GM12878 (cell line): ENCODE results near the gene GALNT6. TPM values are rescaled to one million over a fixed set of nuclear protein-coding genes. Genes with fewer than 3 reads are reported as not detected.

Experiments
- ATAC-seq: fragments of 200-7000 bp; cut with Tn5 transposase; 3 replicates; pipeline ENCODE4 v1.9.1; 2020; ENCODE audit warnings: mild to moderate bottlenecking, moderate library complexity
- BruUV-seq: library from RNA; stranded (reverse); fragments of 400-500 nt; replicated peaks from 2 replicates; lab custom pipeline; 2021; lab: Mats Ljungman, UMichigan
- CTCF ChIA-PET: fragments of 300-600 bp; sonication (Branson Sonifier 250); formaldehyde crosslinking; extraction: SDS; loops from one replicate; lab custom pipeline; 2021; ENCODE audit warnings: inconsistent platforms; lab: Yijun Ruan, JAX
- POLR2A ChIA-PET: fragments of 350-600 bp; formaldehyde crosslinking; extraction: SDS; loops from one replicate; lab custom pipeline; 2021; ENCODE audit warnings: inconsistent platforms; lab: Charles Lee
- RAD21 ChIA-PET: fragments of 300-600 bp; sonication (Branson Sonifier 250); formaldehyde crosslinking; loops from one replicate; lab custom pipeline; 2023; ENCODE audit warnings: antibody characterized with exemption; ENCODE audit not compliant: unreplicated experiment; lab: Charles Lee
- SMC1A ChIA-PET: fragments of 300-600 bp; sonication (Branson Sonifier 250); formaldehyde crosslinking; loops from one replicate; lab custom pipeline; 2023; ENCODE audit not compliant: unreplicated experiment, uncharacterized antibody; lab: Charles Lee
- DNase-seq: peaks from one replicate; pipeline ENCODE4 v3.0.0-alpha.2; 2011; ENCODE audit warnings: low read depth, low spot score
- FAIRE-seq: peaks from 3 replicates; lab custom pipeline; 2011; peaks lifted over from hg19 to GRCh38; lab: Jason Lieb, UNC
- H2AFZ ChIP-seq: 2 replicates; pipeline ENCODE4 v1.6.0; 2011; ENCODE audit warnings: low read depth, low read length, control low read depth; ENCODE audit not compliant: control insufficient read depth
- H3K27ac ChIP-seq: 2 replicates; pipeline ENCODE4 v1.5.1; 2011; ENCODE audit warnings: control low read depth; ENCODE audit not compliant: control insufficient read depth, insufficient read depth
- H3K27me3 ChIP-seq, 2 experiments: replicated peaks in 1 of 2; 2 replicates each; pipeline versions ENCODE4 v1.6.0 to v1.6.1; 2011; ENCODE audit warnings: low read length in 1 of 2; ENCODE audit not compliant: control insufficient read depth in 2 of 2, insufficient read depth in 2 of 2
- H3K36me3 ChIP-seq, 2 experiments: 2 replicates each; pipeline ENCODE4 v1.5.1; 2011; ENCODE audit warnings: low read length in 1 of 2; ENCODE audit not compliant: control insufficient read depth in 2 of 2, insufficient read depth in 2 of 2
- H3K4me1 ChIP-seq: 2 replicates; pipeline ENCODE4 v1.6.1; 2011; ENCODE audit warnings: mild to moderate bottlenecking, low read length, moderate library complexity, mixed read lengths; ENCODE audit not compliant: control insufficient read depth, insufficient read depth
- H3K4me2 ChIP-seq: 2 replicates; pipeline ENCODE4 v1.6.0; 2011; ENCODE audit warnings: control low read depth; ENCODE audit not compliant: control insufficient read depth, insufficient read depth
- H3K4me3 ChIP-seq: fragments of 200-600 bp; sonication (generic); 2 replicates; pipeline ENCODE4 v1.5.1; 2016
- H3K79me2 ChIP-seq: 2 replicates; pipeline ENCODE4 v1.6.0; 2011; ENCODE audit warnings: low read length; ENCODE audit not compliant: control insufficient read depth, insufficient read depth
- H3K9ac ChIP-seq: 2 replicates; pipeline ENCODE4 v1.8.0; 2011; ENCODE audit warnings: low read length, control low read depth, mixed read lengths; ENCODE audit not compliant: control insufficient read depth, insufficient read depth
- H3K9me3 ChIP-seq: replicated peaks from 3 replicates; pipeline ENCODE4 v1.5.1; 2011; ENCODE audit warnings: mild to moderate bottlenecking, low read length; ENCODE audit not compliant: control insufficient read depth, insufficient read depth
- H4K20me1 ChIP-seq: 2 replicates; pipeline ENCODE4 v1.6.0; 2011; ENCODE audit not compliant: control insufficient read depth, insufficient read depth
- BHLHE40 ChIP-seq, 2 experiments: fragments of 450-650 bp in 1 of 2; IDR thresholded peaks; 2 replicates each; pipeline ENCODE4 v1.6.1; 2011 to 2017; ENCODE audit warnings: low read depth in 2 of 2, borderline replicate concordance in 1 of 2, improper control_type of control experiment in 1 of 2, low read length in 1 of 2, mild to moderate bottlenecking in 1 of 2
- DPF2 ChIP-seq: fragments of 450-650 bp; IDR thresholded peaks from 2 replicates; pipeline ENCODE4 v1.6.1; 2017; ENCODE audit warnings: mild to moderate bottlenecking
- GABPA ChIP-seq: IDR thresholded peaks from 2 replicates; pipeline ENCODE4 v1.6.1; 2014; ENCODE audit warnings: antibody characterized with exemption, low read depth, mild to moderate bottlenecking, inconsistent platforms
- MYC ChIP-seq: IDR thresholded peaks from 2 replicates; pipeline ENCODE4 v1.6.1; 2011; ENCODE audit warnings: mild to moderate bottlenecking, low read length, moderate library complexity, inconsistent platforms; ENCODE audit not compliant: insufficient read depth, insufficient replicate concordance, insufficient read length, severe bottlenecking
- STAT3 ChIP-seq: IDR thresholded peaks from 2 replicates; pipeline ENCODE4 v1.6.1; 2011; ENCODE audit warnings: low read depth, low read length, improper control_type of control experiment
- ZNF687 ChIP-seq: fragments of 450-650 bp; IDR thresholded peaks from 2 replicates; pipeline ENCODE4 v1.6.1; 2017; ENCODE audit warnings: mild to moderate bottlenecking, moderate library complexity
- ZZZ3 ChIP-seq: IDR thresholded peaks from 2 replicates; pipeline ENCODE4 v1.6.1; 2011; ENCODE audit warnings: low read depth; ENCODE audit not compliant: control insufficient read depth, insufficient read length
- WGBS: methylation state at CpG from one replicate; pipeline ENCODE4 v1.1.6; 2016; ENCODE audit warnings: low lambda C conversion rate; ENCODE audit not compliant: insufficient replicate concordance, insufficient coverage; ENCODE audit errors: missing lambda C conversion rate; 5-methylcytosine and 5-hydroxymethylcytosine counted together
- in situ Hi-C: fragments of 300-500 bp; cut with MboI; formaldehyde crosslinking; loops from 9 replicates; pipeline ENCODE4 v1.14.3; 2018; ENCODE audit warnings: mixed read lengths
- intact Hi-C: fragments of 100-400 bp; cut with micrococcal nuclease; formaldehyde crosslinking; loops from one replicate; pipeline ENCODE4 v1.14.2; 2022; ENCODE audit not compliant: unreplicated experiment
- polyA plus RNA-seq, 11 experiments: library from polyadenylated mRNA; depleted of rRNA in 4 of 11; unstranded in 6 of 11; stranded (reverse) in 5 of 11; fragments of >200 nt; fragmentation: Nextera tagmentation in 4 of 11; fragmentation: Illumina TruSeq in 1 of 11; extraction: Ambion mirVana in 4 of 11; extraction: Trizol in 1 of 11; gene quantifications; 1 replicate in 1 of 11; 2 replicates in 10 of 11; pipeline versions ENCODE4 v1.2.1 to v1.2.3, GENCODE V29; 2011 to 2016; ENCODE audit warnings: inconsistent platforms in 2 of 11, missing spikeins in 2 of 11, low read depth in 1 of 11
- total RNA-seq, 4 experiments: library from RNA; depleted of rRNA in 3 of 4; stranded (reverse); fragments of >200 nt in 3 of 4; fragmentation: Illumina TruSeq in 1 of 4; extraction: Trizol in 1 of 4; gene quantifications; 2 replicates each; pipeline versions ENCODE4 v1.2.1 to v1.2.3, GENCODE V29; 2013 to 2021

Gene GALNT6
- total and polyA plus RNA-seq, 10 of the 15 experiments (the other 5 are each of a cell fraction or from before 2014, with no cell fraction given) = 6.6 to 40.4 (median 23.7) TPM

GRCh38 chr12:51361161-51362016 lies 29.8 kb downstream of the GALNT6 start:
- ATAC-seq = no peak

More at GRCh38 chr12:51361161-51362016, 29.8 kb downstream of the GALNT6 start:
- in situ Hi-C loops (no loop called here), intact Hi-C loops (no loop called here)
- H3K9ac ChIP-seq = no peak overlapping the region
- FAIRE-seq = no peak
- no peak for DNase-seq
- RAD21 ChIA-PET = interaction anchor here (1.2 kb wide), 1 partner anchor 11 kb away, joined by 4 read pairs; no protein-coding TSS in a partner anchor
- H3K4me3 ChIP-seq = no peak overlapping the region
- H3K27ac ChIP-seq = no peak overlapping the region
- TF ChIP-seq ZZZ3 (no peak), ZNF687 (no peak), MYC (no peak), STAT3 (no peak), GABPA (no peak), DPF2 (no peak), BHLHE40 (IDR thresholded peaks at IDR 0.05; ENCODE audit: borderline replicate concordance in 1 of 2, low read depth in 2 of 2, low read length in 1 of 2) (no peak)
- BruUV-seq = no TSS peak
- no peaks in the 10 kb centered on the region for H3K27me3 ChIP-seq
- CTCF ChIA-PET = interaction anchor here (0.7 to 3.7 kb wide), 3 partner anchors 9 to 20 kb away, joined by 3 to 18 read pairs (median 3); no protein-coding TSS in a partner anchor
- SMC1A ChIA-PET = interaction anchor here (1.2 to 1.3 kb wide), 2 partner anchors 11 to 22 kb away, joined by 3 to 4 read pairs; no protein-coding TSS in a partner anchor
- peaks cover 2% of the 10 kb centered on the region; the same call in 2 of the 3 replicates for H3K9me3 ChIP-seq
- over 99% methylated on average over 8 of the region's 8 CpGs for WGBS
- peaks cover 0 to 10% of the 10 kb centered on the region in 2 experiments for H3K36me3 ChIP-seq
- H3K4me2 ChIP-seq = no peak overlapping the region
- H2AFZ ChIP-seq = no peak overlapping the region
- H3K79me2 ChIP-seq = no peaks in the 10 kb centered on the region
- POLR2A ChIA-PET = interaction anchor here (0.5 to 0.7 kb wide), 3 partner anchors 12 to 50 kb away, joined by 3 to 4 read pairs (median 4); no protein-coding TSS in a partner anchor
- H3K4me1 ChIP-seq = peaks cover 21% of the 10 kb centered on the region
- H4K20me1 ChIP-seq = no peaks in the 10 kb centered on the region
